ENCODE data around the gene TBC1D10A.

- TF ChIP-seq CTCF (IDR thresholded peaks at IDR 0.05; ENCODE audit: low read depth, low read length), result no peak
- no peak for TF ChIP-seq POLR2A (IDR thresholded peaks at IDR 0.05; ENCODE audit: extremely low read depth, insufficient read length)
- no peak for TF ChIP-seq MYC (IDR thresholded peaks at IDR 0.05; ENCODE audit: low read depth, low read length)
These were observed 80.5 kb downstream of the TBC1D10A start, which contains the start of gene LIF for GRCh38 chr22:30245985-30246813.
